ENCODE data around the gene CD46. TPM values are rescaled to one million over a fixed set of nuclear protein-coding genes. Genes with fewer than 3 reads are reported as not detected.

The CD46 gene
- polyA plus RNA-seq, 1 donor from 2014 or later = 393 TPM

DNA sequence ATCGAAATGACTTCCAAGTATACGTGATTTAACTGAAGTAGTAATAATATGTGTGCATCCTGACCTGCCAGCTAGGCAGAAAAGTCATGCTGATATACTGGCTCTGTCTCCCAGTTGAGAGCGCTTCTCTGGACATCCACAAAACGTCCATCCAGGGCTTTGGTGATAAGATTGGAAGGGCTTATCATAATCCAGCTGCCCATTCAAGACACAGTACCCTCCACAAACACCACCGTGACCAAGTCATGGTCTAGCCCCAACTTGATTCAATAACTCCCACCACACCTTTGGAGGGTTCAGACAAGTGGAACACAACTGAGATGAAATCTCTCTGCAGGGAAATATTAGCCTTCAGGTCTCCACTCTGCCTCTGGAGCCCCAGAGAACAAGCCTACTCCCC lies 76.2 kb downstream of the CD46 start:
- no peaks in the 10 kb centered on the region for H3K27me3 ChIP-seq (ENCODE audit: insufficient read depth, low read depth, low read length)
- no peak for TF ChIP-seq MXI1 (conservative IDR thresholded peaks at IDR 0.05; ENCODE audit: poor library complexity, severe bottlenecking)
- no peak for TF ChIP-seq EP300 (conservative IDR thresholded peaks at IDR 0.05; ENCODE audit: poor library complexity, severe bottlenecking)
- TF ChIP-seq, protein P1, sequence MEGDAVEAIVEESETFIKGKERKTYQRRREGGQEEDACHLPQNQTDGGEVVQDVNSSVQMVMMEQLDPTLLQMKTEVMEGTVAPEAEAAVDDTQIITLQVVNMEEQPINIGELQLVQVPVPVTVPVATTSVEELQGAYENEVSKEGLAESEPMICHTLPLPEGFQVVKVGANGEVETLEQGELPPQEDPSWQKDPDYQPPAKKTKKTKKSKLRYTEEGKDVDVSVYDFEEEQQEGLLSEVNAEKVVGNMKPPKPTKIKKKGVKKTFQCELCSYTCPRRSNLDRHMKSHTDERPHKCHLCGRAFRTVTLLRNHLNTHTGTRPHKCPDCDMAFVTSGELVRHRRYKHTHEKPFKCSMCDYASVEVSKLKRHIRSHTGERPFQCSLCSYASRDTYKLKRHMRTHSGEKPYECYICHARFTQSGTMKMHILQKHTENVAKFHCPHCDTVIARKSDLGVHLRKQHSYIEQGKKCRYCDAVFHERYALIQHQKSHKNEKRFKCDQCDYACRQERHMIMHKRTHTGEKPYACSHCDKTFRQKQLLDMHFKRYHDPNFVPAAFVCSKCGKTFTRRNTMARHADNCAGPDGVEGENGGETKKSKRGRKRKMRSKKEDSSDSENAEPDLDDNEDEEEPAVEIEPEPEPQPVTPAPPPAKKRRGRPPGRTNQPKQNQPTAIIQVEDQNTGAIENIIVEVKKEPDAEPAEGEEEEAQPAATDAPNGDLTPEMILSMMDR (IDR thresholded peaks at IDR 0.05; ENCODE audit: poor library complexity, severe bottlenecking) = no peak
- TF ChIP-seq, protein P2, sequence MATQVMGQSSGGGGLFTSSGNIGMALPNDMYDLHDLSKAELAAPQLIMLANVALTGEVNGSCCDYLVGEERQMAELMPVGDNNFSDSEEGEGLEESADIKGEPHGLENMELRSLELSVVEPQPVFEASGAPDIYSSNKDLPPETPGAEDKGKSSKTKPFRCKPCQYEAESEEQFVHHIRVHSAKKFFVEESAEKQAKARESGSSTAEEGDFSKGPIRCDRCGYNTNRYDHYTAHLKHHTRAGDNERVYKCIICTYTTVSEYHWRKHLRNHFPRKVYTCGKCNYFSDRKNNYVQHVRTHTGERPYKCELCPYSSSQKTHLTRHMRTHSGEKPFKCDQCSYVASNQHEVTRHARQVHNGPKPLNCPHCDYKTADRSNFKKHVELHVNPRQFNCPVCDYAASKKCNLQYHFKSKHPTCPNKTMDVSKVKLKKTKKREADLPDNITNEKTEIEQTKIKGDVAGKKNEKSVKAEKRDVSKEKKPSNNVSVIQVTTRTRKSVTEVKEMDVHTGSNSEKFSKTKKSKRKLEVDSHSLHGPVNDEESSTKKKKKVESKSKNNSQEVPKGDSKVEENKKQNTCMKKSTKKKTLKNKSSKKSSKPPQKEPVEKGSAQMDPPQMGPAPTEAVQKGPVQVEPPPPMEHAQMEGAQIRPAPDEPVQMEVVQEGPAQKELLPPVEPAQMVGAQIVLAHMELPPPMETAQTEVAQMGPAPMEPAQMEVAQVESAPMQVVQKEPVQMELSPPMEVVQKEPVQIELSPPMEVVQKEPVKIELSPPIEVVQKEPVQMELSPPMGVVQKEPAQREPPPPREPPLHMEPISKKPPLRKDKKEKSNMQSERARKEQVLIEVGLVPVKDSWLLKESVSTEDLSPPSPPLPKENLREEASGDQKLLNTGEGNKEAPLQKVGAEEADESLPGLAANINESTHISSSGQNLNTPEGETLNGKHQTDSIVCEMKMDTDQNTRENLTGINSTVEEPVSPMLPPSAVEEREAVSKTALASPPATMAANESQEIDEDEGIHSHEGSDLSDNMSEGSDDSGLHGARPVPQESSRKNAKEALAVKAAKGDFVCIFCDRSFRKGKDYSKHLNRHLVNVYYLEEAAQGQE (IDR thresholded peaks at IDR 0.05; ENCODE audit: borderline replicate concordance) = no peak
- no peak for TF ChIP-seq RAD21 (conservative IDR thresholded peaks at IDR 0.05)
- TF ChIP-seq SMC3 (conservative IDR thresholded peaks at IDR 0.05; ENCODE audit: poor library complexity) = no peak
- TF ChIP-seq POLR2AphosphoS5 (IDR thresholded peaks at IDR 0.05) = no peak
- no peak for TF ChIP-seq EZH2 (IDR thresholded peaks at IDR 0.05; ENCODE audit: borderline replicate concordance, insufficient read depth, low read length, poor library complexity, severe bottlenecking)
- no peak for TF ChIP-seq TAF1 (IDR thresholded peaks at IDR 0.05; ENCODE audit: low read depth)
- H3K79me2 ChIP-seq (replicated peaks; ENCODE audit: insufficient read depth, low read length) = no peaks in the 10 kb centered on the region
- H3F3A ChIP-seq (ENCODE audit: insufficient read depth, low read length, poor library complexity, severe bottlenecking) = no peaks in the 10 kb centered on the region
- H3K9ac ChIP-seq (ENCODE audit: low read length) = no peak overlapping the region
- H3K9me2 ChIP-seq (ENCODE audit: insufficient read depth, low read length) = no peaks in the 10 kb centered on the region
- H2AFZ ChIP-seq (ENCODE audit: low read depth, low read length) = no peak overlapping the region
- H4K20me1 ChIP-seq (ENCODE audit: insufficient read depth) = no peaks in the 10 kb centered on the region
- no peak overlapping the region for H3K4me2 ChIP-seq (ENCODE audit: low read length)
- no peaks in the 10 kb centered on the region for H3K36me3 ChIP-seq (ENCODE audit: insufficient read depth, low read length)
- no peaks in the 10 kb centered on the region for H3K9me3 ChIP-seq (ENCODE audit: low read length)
- H3K4me3 ChIP-seq (ENCODE audit: low read length) = no peak overlapping the region
- no peak overlapping the region for H3K27ac ChIP-seq (ENCODE audit: low read length)

DNA sequence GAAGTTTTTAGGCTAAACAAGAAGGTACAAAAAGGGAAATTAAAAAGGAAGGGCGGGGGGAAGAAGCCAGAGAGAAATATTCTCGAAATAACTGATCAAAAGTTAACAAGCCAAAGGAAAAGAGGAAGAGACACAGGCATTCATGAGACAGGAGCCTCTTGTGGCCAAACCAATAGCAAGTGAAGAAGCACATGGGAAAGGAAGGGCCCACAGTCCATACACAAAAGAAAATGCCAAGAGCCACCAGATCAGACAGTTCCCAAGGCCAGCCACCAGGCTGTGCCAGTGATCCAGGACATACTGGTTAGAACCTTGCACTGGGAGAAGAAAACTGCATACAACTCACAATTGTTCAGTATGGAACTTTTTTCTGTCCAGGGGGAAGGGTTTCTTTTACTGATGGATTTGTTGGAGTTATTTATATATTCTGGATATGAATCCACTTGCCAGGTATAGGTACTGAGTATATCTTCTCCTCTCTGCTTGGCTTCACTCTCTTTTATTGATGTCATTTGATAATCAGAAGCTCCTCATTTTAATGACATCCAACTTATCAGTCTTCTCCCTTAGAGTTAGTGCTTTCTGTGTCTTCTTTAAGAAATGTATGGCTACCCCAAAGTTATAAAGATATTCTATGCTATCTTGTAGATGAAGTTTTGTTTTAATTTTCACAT lies 76.8 kb downstream of the CD46 start:
- Histone ChIP-seq H2AFZ (ENCODE audit: low read depth, low read length) (no peak overlapping the region), H3K79me2 (replicated peaks; ENCODE audit: insufficient read depth, low read length) (no peaks in the 10 kb centered on the region), H3K4me3 (ENCODE audit: low read length) (no peak overlapping the region), H3K9ac (ENCODE audit: low read length) (no peak overlapping the region), H3K27me3 (ENCODE audit: insufficient read depth, low read depth, low read length) (no peaks in the 10 kb centered on the region), H4K20me1 (ENCODE audit: insufficient read depth) (no peaks in the 10 kb centered on the region), H3F3A (ENCODE audit: insufficient read depth, low read length, poor library complexity, severe bottlenecking) (no peaks in the 10 kb centered on the region), H3K4me2 (ENCODE audit: low read length) (no peak overlapping the region), H3K9me2 (ENCODE audit: insufficient read depth, low read length) (no peaks in the 10 kb centered on the region), H3K36me3 (ENCODE audit: insufficient read depth, low read length) (no peaks in the 10 kb centered on the region), H3K9me3 (ENCODE audit: low read length) (no peaks in the 10 kb centered on the region), H3K27ac (ENCODE audit: low read length) (no peak overlapping the region)
- TF ChIP-seq TAF1 (IDR thresholded peaks at IDR 0.05; ENCODE audit: low read depth) (no peak), MXI1 (conservative IDR thresholded peaks at IDR 0.05; ENCODE audit: poor library complexity, severe bottlenecking) (no peak), POLR2AphosphoS5 (IDR thresholded peaks at IDR 0.05) (no peak), RAD21 (conservative IDR thresholded peaks at IDR 0.05) (no peak), EP300 (conservative IDR thresholded peaks at IDR 0.05; ENCODE audit: poor library complexity, severe bottlenecking) (no peak), SMC3 (conservative IDR thresholded peaks at IDR 0.05; ENCODE audit: poor library complexity) (no peak), EZH2 (IDR thresholded peaks at IDR 0.05; ENCODE audit: borderline replicate concordance, insufficient read depth, low read length, poor library complexity, severe bottlenecking) (no peak)
- TF ChIP-seq, protein P1 (IDR thresholded peaks at IDR 0.05; ENCODE audit: poor library complexity, severe bottlenecking) = no peak
- TF ChIP-seq, protein P2 (IDR thresholded peaks at IDR 0.05; ENCODE audit: borderline replicate concordance) = no peak

All from neural cell (in vitro differentiated cells).